Measurements from ENCODE around the gene ERF. TPM values are rescaled to one million over a fixed set of nuclear protein-coding genes. Genes with fewer than 3 reads are reported as not detected.

The ERF gene
- polyA plus RNA-seq, 1 experiment: 31.1 TPM

GRCh38 chr19:42245231-42245630, 9.7 kb downstream of the ERF start:
- DNase-seq (ENCODE audit: low read depth, low spot score): no peak
- Histone ChIP-seq H3K4me3 (ENCODE audit: low read depth, low read length) (no peak overlapping the region; the same call in 1 of the 2 replicates), H3K27me3 (ENCODE audit: control insufficient read depth, insufficient read depth, low read length) (no peaks in the 10 kb centered on the region), H3K9me3 (ENCODE audit: control insufficient read depth, insufficient read depth, low read length) (no peaks in the 10 kb centered on the region), H3K27ac (ENCODE audit: low read depth, low read length) (peak overlapping the region; percentile 65)
- TF ChIP-seq CTCF (IDR thresholded peaks at IDR 0.05; ENCODE audit: low read depth, low read length): no peak
- CTCF ChIA-PET: interaction anchor here (0.5 to 8.4 kb wide), 12 partner anchors 12 to 193 kb away, joined by 3 to 118 read pairs (median 4); no protein-coding TSS in a partner anchor
- POLR2A ChIA-PET: interaction anchor here (0.5 to 1.0 kb wide), 2 partner anchors 11 to 35 kb away, joined by 3 to 11 read pairs; no protein-coding TSS in a partner anchor

GRCh38 chr19:42244347-42245220, 10.3 kb downstream of the ERF start:
- TF ChIP-seq CTCF (IDR thresholded peaks at IDR 0.05; ENCODE audit: low read depth, low read length): peak; percentile 71
- DNase-seq (ENCODE audit: low read depth, low spot score): peak; percentile 85
- H3K27me3 ChIP-seq (ENCODE audit: control insufficient read depth, insufficient read depth, low read length): no peaks in the 10 kb centered on the region
- ChIA-PET CTCF (interaction anchor here (0.5 to 8.4 kb wide), 9 partner anchors 11 to 194 kb away, joined by 3 to 118 read pairs (median 4); no protein-coding TSS in a partner anchor), POLR2A (interaction anchor here (1.0 to 1.9 kb wide), 3 partner anchors 26 to 37 kb away, joined by 3 to 11 read pairs (median 4); no protein-coding TSS in a partner anchor)
- peak overlapping the region; percentile 65 for H3K27ac ChIP-seq (ENCODE audit: low read depth, low read length)
- no peaks in the 10 kb centered on the region for H3K9me3 ChIP-seq (ENCODE audit: control insufficient read depth, insufficient read depth, low read length)
- peak overlapping the region; percentile 79 for H3K4me3 ChIP-seq (ENCODE audit: low read depth, low read length)

GRCh38 chr19:42242512-42243409, 12.2 kb downstream of the ERF start, which contains the start of gene GSK3A:
GSK3A (minus strand) TSS chr19:42242602; CDS start chr19:42242465, 137 bp downstream.
- peak within 1 kb of the TSS; percentile 89 for H3K4me3 ChIP-seq (ENCODE audit: low read depth, low read length)
- H3K27ac ChIP-seq (ENCODE audit: low read depth, low read length): peak within 1 kb of the TSS; percentile 78
- ChIA-PET POLR2A (interaction anchor here (0.5 to 1.9 kb wide), 9 partner anchors 9 to 187 kb away, joined by 3 to 7 read pairs (median 4); no protein-coding TSS in a partner anchor), CTCF (interaction anchor here (0.9 to 8.4 kb wide), 4 partner anchors 10 to 134 kb away, joined by 3 to 118 read pairs (median 6); no protein-coding TSS in a partner anchor)
- DNase-seq (ENCODE audit: low read depth, low spot score): peak; percentile 99
- TF ChIP-seq CTCF (IDR thresholded peaks at IDR 0.05; ENCODE audit: low read depth, low read length): no peak
- no peaks in the 10 kb centered on the region for H3K9me3 ChIP-seq (ENCODE audit: control insufficient read depth, insufficient read depth, low read length)
- no peaks in the 10 kb centered on the region for H3K27me3 ChIP-seq (ENCODE audit: control insufficient read depth, insufficient read depth, low read length)

GRCh38 chr19:42242069-42242511, 12.8 kb downstream of the ERF start:
- Histone ChIP-seq H3K27me3 (ENCODE audit: control insufficient read depth, insufficient read depth, low read length) (no peaks in the 10 kb centered on the region), H3K4me3 (ENCODE audit: low read depth, low read length) (peak overlapping the region; percentile 89), H3K9me3 (ENCODE audit: control insufficient read depth, insufficient read depth, low read length) (no peaks in the 10 kb centered on the region), H3K27ac (ENCODE audit: low read depth, low read length) (no peak overlapping the region)
- no peak for DNase-seq (ENCODE audit: low read depth, low spot score)
- POLR2A ChIA-PET: interaction anchor here (1.1 to 1.7 kb wide), 3 partner anchors 8 to 38 kb away, joined by 3 to 7 read pairs (median 3); no protein-coding TSS in a partner anchor
- no peak for TF ChIP-seq CTCF (IDR thresholded peaks at IDR 0.05; ENCODE audit: low read depth, low read length)
- CTCF ChIA-PET: interaction anchor here (1.7 to 8.4 kb wide), 3 partner anchors 36 to 134 kb away, joined by 5 to 118 read pairs (median 8); partner anchors contain the start of gene POU2F2
